Inflammatory macrophage treated with lipopolysaccharide for 1 hour (primary cell): Measurements from ENCODE around the gene TUSC2.

Experiments used
- DNase-seq, 2 donors: peaks; one replicate each; pipeline ENCODE4 v3.0.0-alpha.2; 2020 to 2022

The TUSC2 gene

GRCh38 chr3:50327943-50328691 is at the start of gene TUSC2:
Gene TUSC2 (minus strand): TSS chr3:50328223. CDS start chr3:50328099, 124 bp downstream.
- DNase-seq, result peak; percentile 95 to 97

DNA sequence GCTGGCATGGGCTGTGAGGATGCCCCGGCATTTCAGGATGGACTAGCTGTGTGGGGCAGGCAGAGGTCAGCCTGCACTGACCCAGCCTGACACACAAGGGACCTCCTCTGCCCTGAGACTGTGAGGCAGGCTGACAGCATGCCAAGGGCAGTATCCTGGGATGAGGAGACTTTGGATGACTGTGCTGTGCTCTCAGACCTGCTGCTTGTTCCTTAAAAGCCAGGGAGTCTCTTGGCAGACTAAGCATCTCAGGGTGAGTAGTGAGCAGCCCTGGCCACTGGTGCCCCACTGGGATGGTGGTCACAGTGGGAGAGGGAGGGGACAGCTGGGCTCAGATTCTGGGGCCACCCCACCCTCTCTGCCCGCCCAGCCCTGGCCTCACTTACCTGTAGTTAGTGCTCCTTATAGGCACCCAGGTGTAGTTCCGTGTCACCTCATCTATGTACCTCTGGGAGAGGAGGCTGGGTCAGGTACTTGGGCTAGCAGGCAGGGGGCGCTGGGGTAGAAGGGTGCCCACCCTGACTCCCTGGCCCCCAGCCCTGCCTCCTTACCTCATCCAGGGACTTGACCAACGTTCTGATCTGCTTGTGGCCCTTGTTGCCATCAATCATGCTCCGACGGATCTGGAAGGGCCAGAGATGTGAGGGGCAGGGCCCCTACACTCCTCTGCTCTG is 47.4 kb upstream of the TUSC2 start:
- no peak for DNase-seq

DNA sequence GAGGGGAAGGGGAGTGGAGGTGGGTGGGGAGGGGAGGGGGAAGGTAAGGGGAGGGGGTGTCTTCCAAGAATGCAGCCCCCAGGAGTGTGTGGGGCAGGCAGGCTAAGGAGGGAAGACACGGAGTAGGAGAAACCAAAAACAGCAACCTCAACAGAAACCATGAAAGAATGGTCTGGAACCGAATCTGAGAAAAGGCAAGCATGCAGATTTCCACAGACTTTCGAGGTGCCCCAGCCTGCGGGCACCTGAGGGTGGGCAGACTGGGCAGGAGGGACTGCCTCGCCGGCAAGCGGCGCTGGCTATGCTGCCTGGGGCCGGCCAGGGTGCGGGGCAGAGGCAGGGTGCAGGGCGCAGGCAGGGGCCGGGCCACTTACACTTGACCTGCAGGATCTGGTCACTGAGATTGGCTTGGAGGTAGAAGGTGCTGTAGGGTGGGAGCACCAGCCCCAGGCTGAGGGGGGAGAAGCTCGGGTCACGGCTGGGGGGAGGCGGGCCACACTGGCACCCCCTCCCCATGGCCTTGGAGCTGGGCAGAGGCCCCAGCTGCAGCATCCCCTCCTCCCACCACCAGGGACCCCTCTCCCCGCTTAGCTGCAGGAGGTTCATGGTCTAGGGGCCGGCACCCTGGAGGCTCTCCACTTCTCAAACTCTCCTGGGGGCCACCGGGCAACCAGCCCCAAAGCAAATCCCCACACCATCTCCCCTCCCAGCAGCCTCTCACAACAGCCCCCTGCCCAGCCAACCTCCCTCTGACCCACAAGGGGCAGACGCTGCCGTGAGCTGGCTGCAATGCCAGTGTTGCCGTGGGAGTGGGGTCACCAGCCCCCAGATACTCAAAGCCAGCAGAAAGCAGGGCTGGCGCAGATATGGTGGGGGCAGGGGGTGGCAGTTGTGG is 46.6 kb upstream of the TUSC2 start:
- DNase-seq, result no peak

DNA sequence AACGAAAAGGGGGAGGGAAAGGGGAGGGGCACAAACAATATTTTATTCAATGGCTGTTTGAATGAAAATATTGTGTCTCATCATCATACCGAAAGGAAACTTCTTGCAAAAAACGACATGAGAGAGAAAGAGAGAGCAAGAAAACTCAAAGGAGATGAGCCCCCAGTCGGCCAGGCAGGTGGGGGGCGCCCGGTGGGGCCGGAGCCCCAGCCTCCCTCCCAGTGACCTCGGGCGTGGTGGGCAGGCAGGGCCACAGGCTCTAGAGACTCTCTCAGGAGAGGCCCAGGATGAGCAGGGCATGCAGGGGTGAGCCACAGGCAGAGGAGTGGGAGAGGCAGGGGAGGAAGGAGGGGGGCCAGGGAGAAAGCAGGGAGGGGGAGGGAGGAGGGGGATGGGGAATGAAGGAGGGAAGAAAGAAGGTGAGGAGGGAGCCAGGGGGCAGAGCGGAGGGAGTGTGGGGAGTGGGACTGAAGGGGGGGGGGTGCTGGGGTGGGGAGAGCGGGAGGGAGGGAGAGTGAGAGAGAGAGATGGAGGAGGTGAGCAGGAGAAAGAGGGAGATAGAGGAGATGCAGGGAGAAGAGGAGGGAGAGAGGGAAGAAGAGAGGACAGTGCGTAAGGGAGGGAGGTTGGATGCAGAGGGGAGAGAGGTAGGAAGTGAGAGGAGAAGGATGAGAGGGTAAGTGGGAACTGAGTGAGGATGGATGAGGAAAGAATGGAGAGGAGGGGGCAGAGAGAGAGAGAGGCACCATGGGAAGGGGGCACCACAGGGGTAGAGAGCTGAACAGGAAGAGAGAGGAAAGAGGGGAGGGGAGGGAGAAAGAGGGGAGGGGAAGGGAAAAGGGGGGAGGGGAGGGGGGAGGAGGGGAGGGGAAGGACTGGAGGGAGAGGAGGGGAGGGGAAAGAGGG is 45.4 kb upstream of the TUSC2 start:
- DNase-seq, result no peak

GRCh38 chr3:50372349-50372748 is 44.3 kb upstream of the TUSC2 start:
- DNase-seq, result no peak

DNA sequence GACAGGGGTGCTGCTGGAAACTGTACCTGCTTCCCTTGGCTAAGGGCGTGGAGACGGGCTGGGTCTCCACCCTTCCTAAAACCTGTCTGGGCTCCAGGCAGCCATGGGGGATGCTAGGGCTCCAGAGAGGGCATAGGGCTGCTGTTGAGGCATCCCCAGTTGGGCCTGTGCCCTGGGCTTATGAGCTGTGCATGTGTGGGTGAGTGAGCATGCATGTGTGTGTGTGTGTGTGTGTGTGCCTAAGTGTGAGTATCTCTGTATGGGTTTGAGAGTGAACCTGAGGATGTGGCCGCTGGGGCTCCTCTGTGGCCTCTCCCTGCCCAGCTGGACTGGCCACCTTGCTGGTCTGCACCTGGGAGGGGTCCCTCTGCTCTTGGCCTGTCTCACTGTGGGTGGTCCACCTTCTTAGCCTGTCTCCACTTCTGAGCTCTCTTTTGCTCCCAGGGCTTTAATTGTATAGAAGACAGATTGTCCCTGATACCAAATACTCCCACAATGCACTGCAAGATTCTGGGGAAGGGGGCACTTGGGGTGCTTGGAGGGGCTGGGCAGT is 43.2 kb upstream of the TUSC2 start:
- no peak for DNase-seq

DNA sequence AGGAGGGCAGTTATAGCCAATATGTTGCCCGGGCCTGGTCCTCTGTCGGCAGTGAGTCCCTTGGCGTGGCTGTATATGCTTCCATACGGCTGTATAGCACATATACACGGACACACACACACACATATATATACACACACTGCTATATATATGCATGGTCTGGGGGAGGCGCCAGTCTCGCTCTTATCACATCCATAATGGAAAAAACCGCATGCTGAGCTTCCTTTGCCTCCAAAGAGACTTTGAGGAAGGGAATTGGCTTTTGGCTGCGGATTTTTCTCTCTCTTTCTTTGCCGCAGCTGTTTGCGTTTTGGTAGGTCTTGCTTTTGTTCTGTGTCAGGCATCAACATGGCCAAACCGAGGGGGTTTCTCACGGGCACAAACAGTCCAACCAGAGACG is 42.6 kb upstream of the TUSC2 start:
- DNase-seq, result no peak

- no peak for DNase-seq
Measured at GRCh38 chr3:50369012-50369670, 41.1 kb upstream of the TUSC2 start.

DNA sequence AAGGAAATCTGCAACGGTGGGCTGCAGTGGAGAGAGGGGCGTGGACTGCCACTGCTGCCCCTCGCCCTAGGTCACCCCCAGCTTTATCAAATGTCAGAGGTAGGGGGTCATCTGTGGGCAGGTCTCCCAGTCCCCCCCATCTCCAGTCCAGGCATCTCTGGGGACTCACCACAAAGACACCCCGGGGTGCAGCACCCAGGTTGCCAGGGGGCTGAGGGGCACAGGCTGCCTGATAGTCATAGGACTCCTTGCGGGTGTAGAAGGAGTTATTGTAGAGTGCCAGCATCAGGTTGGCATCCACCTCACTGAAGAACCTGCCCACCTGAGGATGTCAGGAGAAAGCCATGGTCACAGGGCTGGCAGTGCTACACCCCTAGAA is 37.8 kb upstream of the TUSC2 start:
- DNase-seq, result no peak

- DNase-seq, result peak; percentile 54 to 79
Measured at GRCh38 chr3:50365080-50365841, 37.2 kb upstream of the TUSC2 start.

DNA sequence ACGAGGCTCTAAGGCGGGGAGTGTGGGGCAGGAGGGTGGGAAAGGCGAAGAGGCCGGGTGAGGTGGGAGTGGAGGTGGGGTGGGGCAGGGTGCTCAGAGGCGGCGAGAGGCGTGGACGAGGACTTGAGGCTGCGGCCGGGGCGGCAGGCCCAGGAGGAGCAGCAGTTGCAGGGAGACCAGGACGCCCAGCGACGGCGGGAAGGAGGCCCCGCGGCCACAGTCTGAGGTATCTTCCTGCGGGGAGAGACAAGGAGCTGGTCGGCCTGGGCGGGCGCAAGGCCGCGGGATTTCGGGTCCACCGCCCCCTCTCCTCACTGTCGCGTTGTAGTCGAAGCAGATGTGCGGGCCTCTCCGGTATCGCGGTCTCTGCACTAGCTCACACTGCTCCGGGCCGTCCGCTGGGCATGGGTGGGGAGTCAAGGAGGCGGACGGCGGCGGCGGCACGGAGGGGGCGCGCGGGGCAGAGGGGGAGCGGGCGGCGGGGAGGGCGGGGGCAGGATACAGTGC is 36.6 kb upstream of the TUSC2 start:
- DNase-seq, result no peak

- DNase-seq, result no peak
Measured at GRCh38 chr3:50359760-50360110, 31.7 kb upstream of the TUSC2 start.

DNA sequence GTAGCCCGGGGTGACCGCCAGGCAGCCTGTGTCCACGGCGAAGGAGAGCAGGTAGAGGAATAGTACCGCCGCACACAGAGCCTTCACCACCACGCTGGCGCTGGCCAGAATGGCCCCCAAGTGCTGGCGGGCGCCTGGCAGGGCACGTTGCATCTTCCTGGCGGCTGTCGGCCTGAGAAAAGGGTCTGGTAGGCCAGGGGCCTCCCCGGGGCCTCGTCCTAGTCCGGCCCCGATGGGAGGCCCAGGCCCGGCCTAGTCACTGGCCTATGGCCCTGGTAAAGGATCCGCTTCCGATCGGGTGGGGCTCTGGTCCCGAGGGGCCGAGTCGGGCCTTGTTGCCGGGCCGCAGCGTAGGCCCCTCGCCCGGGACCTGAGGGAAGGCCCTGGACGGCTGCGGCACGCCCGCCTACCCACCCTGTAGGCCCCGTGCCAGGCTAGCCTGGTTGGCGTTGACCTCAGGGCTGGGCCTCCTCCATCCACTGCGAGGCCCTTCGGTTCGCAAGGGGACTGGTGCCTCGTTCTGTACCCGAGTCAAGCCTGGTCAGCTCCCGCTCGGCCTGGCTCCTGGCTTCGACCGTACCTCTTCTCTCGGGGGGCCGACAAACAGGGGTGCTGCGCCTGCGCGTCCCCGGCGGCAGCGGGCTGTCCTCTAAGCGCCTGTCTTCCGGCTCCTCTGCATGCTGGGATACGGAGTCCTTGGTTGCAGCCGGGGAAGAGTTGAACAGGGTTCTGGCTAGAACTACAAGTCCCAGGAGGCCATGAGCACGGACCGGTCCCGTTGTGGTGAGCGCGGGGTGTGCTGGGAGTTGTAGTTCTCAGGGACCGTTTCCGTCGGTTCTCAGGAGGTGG is 31.1 kb upstream of the TUSC2 start, which contains the start of gene TMEM115:
Gene TMEM115, minus strand, starts transcription at position 611 of the 849 bp plus-strand sequence. Its CDS starts 458 bp downstream, at position 153.
- peak; percentile 96 to 98 for DNase-seq

DNA sequence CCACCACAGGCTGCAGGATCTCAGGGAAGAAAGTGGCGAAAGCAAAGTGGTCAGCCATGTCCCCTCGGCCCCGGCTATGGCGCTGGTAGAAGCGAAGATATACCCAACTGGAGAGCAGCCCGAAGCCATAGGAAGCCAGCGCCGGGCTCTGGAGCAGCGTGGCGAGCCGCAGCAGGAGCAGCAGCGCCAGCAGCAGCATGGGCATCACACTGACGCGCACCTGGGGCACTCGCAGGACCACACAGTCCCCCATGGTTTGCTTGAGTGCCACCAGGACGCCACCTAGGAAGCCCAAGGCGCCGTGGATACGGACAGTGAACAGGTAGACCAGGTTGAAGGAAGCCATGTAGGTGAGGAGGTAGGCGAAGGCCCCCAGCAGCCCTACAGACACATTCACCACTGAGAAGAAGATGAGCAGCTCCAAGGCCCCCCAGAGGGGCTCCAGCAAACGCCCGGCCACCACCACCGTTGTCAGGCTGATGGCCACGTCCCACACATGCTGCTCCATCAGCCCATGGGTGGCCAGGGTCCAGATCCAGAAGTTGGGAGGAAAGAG is 30.4 kb upstream of the TUSC2 start:
- no peak for DNase-seq

GRCh38 chr3:50357481-50357880 is 29.5 kb upstream of the TUSC2 start:
- peak; percentile 28 to 36 for DNase-seq

DNA sequence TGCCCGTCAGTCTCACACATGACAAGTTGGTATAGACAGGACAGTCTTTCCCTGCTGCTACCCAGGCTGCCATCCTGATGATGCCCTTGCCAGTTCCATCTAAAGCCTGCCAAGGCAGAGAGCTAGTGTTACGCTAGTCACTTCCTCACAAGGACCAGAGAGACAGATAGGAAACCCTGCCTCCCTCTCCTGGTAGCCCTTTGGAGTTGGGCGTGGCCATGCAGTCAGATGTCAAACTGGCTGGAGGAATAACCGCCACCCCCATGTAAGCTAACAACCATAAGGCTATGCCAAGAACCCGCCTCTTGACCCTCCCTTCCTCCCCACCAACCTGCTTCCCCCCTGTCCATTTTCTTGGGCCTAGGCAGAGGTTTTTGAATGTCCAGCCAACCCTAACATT is 28.5 kb upstream of the TUSC2 start:
- peak; percentile 53 to 64 for DNase-seq

GRCh38 chr3:50355829-50356552 is 28.0 kb upstream of the TUSC2 start:
- no peak for DNase-seq

DNA sequence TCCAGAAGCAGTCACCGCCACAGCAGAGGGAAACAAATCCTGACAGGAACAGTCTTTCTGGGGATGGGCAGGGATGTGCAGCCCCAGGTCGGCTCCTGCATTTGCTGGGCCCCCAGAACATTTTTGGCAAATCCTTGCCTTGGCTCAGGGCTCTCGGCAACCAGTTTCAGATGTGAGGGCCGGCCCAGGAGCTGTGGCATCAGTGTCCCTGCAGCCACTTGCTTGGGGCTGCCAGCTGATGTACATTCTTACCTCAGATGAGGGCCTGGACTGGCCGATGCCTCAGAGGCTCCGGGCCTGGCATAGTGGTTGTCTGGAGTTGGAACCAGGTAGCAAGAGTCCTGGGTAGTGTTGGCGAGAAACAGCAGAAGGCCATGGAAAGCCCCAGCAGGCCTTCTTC is 26.8 kb upstream of the TUSC2 start:
- no peak for DNase-seq
